IPS-18c (cell line): ENCODE data around the gene ADCY10.

Experiments used
- H3K4me3 ChIP-seq: 2 replicates; pipeline ENCODE4 v1.7.0; 2013; ENCODE audit warnings: low read depth, mild to moderate bottlenecking, low read length, moderate library complexity; ENCODE audit not compliant: insufficient read depth
- H3K9me3 ChIP-seq: one replicate; pipeline ENCODE4 v1.6.1; 2013; ENCODE audit warnings: mild to moderate bottlenecking, low read length, moderate library complexity; ENCODE audit not compliant: control insufficient read depth, insufficient read depth

ADCY10 gene

DNA sequence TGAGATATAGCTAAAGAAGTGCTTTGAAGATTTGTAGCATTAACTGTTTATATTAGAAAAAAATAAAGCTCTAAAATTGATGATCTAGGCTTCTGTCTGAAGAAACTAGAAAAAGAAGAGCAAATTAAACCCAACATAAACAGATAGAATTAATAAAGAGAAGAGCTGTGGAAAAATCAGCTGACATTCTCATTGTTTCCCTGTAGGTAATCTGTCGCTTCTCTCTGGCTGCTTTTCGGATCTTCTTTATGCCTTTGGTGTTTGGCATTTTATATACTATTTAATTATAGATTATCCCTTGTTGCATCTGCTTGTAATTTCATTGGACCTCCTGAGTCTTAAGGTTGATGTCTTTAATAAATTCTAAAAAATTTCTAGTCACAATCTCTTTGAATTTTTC is 132.4 kb downstream of the ADCY10 start:
- Histone ChIP-seq H3K4me3 (no peak overlapping the region), H3K9me3 (no peaks in the 10 kb centered on the region)

- H3K9me3 ChIP-seq, result no peaks in the 10 kb centered on the region
- H3K4me3 ChIP-seq, result no peak overlapping the region
These were observed 136.7 kb downstream of the ADCY10 start for GRCh38 chr1:167777269-167777650.

GRCh38 chr1:167776616-167777268 is 137.2 kb downstream of the ADCY10 start:
- no peak overlapping the region for H3K4me3 ChIP-seq

GRCh38 chr1:167776151-167776550 is 137.8 kb downstream of the ADCY10 start:
- Histone ChIP-seq H3K4me3 (no peak overlapping the region), H3K9me3 (no peaks in the 10 kb centered on the region)

More at GRCh38 chr1:167776616-167777268, 137.2 kb downstream of the ADCY10 start:
- no peaks in the 10 kb centered on the region for H3K9me3 ChIP-seq

DNA sequence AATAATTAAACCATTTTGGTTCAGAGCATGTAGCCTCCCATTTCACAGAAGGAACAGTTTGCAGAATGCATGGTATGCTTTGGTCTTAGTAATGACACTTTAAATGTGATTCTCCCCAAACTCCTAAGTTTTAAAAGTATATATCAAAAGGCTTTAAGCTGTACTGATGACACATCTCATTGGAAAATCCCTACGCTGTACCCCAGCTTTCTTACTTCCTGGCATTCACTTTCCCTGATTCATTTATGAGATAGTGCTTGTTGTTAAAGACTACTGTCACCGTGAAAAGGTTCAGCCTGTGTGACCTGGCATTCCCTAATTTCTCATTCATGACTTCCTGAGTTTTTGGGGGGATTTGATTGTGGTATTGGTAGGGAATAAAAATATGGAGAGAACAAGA is 138.8 kb downstream of the ADCY10 start:
- H3K4me3 ChIP-seq, result no peak overlapping the region

DNA sequence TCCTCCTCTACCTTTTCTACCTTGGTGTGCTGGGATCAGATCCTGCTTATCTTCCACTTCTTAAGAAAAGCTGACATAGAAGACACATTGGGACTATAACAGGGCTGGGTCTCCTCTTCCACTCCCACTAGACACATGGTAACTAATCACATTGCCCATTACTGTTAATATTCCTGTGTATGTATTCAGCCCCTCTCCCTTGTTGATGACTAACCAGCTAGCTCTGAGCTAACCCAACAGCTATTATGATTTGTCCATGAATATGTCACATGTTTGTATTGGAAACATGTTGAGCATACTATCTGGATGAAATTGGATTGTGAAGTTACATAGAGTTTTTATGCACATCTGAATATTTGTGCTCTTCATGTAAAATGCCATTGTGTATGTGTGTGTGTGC is 139.2 kb downstream of the ADCY10 start:
- H3K9me3 ChIP-seq, result no peaks in the 10 kb centered on the region
- no peak overlapping the region for H3K4me3 ChIP-seq

More for the DNA sequence above, 138.8 kb downstream of the ADCY10 start:
- H3K9me3 ChIP-seq, result no peaks in the 10 kb centered on the region

- no peaks in the 10 kb centered on the region for H3K9me3 ChIP-seq
These were observed 140.4 kb downstream of the ADCY10 start for GRCh38 chr1:167773516-167773915.

GRCh38 chr1:167772436-167772835 is 141.5 kb downstream of the ADCY10 start:
- H3K9me3 ChIP-seq, result no peaks in the 10 kb centered on the region
- no peak overlapping the region for H3K4me3 ChIP-seq

More at GRCh38 chr1:167773516-167773915, 140.4 kb downstream of the ADCY10 start:
- no peak overlapping the region for H3K4me3 ChIP-seq

GRCh38 chr1:167770127-167770526 is 143.8 kb downstream of the ADCY10 start:
- no peaks in the 10 kb centered on the region for H3K9me3 ChIP-seq
- H3K4me3 ChIP-seq, result no peak overlapping the region

DNA sequence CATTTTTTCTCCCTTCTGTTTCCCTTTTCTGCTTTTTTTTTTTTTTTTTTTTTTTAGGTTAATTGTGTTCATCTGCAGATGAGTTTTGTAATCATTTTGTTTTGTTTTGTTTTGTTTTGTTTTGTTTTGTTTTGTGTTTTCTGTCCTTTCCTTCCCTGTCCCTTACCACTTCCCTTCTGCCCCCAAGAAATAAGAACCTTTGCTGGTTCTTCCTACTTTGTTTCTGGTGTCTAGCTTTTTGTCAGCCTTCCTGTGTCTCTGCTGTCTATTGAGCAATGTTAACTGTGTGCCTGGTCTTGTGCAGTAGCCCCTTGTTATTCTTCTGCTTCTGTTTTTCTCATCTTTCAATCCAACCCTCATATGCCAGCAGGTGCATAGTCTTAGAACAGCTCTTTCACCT is 146.2 kb downstream of the ADCY10 start:
- Histone ChIP-seq H3K9me3 (no peaks in the 10 kb centered on the region), H3K4me3 (no peak overlapping the region)

DNA sequence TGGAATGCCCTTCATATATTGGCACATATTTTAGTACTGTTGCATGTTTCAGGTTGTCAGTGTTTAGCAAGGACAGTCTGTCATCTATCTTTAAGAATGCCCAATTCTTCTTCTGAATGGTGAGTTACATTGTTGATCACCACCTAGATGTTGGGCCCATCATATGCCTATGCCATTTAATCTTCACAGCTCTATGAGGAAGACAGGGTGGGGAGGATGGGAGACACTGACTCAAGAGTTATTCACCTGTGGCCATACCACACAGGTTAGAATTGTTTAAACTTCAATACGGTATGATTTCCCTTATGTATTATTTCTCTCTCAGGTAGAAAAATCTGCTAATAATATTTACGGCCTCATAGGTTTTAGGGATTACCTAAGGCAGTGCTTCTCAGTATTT is 147.4 kb downstream of the ADCY10 start:
- H3K4me3 ChIP-seq, result no peak overlapping the region
- H3K9me3 ChIP-seq, result no peaks in the 10 kb centered on the region

DNA sequence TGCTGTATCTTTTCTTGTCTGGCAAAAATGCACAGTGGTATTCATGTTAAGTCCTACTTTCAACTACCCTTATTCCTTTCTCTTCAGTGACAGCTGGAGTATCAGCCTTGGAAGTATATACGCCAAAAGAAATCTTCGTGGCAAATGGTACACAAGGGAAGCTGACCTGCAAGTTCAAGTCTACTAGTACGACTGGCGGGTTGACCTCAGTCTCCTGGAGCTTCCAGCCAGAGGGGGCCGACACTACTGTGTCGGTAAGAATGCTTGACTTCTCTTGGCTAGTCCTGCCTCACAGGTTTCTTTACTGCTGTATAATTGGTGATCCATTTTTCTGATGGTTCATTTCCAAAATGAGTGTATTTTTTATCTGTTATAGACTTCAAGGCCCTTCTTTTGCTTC is 148.4 kb downstream of the ADCY10 start:
- no peaks in the 10 kb centered on the region for H3K9me3 ChIP-seq
- H3K4me3 ChIP-seq, result no peak overlapping the region

DNA sequence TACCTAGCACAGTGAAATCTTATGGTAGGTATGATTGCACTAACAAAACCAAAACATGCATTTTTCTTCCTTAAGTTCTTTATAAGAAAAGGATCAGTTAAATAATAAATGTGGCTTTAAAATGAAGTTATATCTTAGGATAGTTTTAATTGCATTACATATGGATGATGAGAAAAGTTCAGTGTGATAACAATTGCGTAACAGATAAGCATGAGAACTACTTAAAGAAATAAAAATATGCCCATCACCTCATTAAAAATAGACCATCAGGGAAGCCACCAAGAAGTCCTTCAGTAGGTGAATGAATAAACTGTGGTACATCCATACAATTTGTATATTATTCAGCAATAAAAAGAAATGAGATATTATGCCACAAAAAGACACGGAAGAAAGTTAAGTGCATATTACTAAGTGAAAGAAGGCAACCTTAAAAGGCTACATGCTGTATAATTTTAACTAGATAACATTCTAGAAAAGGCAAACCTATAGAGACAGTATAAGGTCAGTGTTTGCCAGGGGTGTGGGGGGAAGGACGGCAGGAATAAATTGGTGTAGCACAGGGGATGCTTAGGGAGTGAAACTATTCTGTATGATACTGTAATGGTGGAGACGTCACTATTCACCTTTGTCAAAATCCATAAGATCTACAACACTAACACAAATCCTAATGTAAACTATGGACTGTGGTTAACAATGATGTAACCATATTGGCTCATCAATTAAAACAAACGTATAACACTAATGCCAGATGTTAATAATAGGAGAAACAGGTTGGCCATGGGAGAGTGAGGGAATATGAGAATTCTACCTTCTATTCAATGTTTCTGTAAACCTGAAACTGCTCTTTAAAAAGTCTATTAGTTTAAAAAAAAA is 149.2 kb downstream of the ADCY10 start:
- no peaks in the 10 kb centered on the region for H3K9me3 ChIP-seq

GRCh38 chr1:167763525-167764220 is 150.3 kb downstream of the ADCY10 start:
- no peaks in the 10 kb centered on the region for H3K9me3 ChIP-seq

More for the DNA sequence above, 149.2 kb downstream of the ADCY10 start:
- H3K4me3 ChIP-seq, result no peak overlapping the region

GRCh38 chr1:167762061-167762746 is 151.7 kb downstream of the ADCY10 start:
- Histone ChIP-seq H3K9me3 (no peaks in the 10 kb centered on the region), H3K4me3 (no peak overlapping the region)

More at GRCh38 chr1:167763525-167764220, 150.3 kb downstream of the ADCY10 start:
- no peak overlapping the region for H3K4me3 ChIP-seq

GRCh38 chr1:167761400-167761799 is 152.5 kb downstream of the ADCY10 start:
- H3K4me3 ChIP-seq, result no peak overlapping the region

More at GRCh38 chr1:167761400-167761799, 152.5 kb downstream of the ADCY10 start:
- no peaks in the 10 kb centered on the region for H3K9me3 ChIP-seq
